Endothelial cell (in vitro differentiated cells): ENCODE results near the gene FKBP4. TPM values are rescaled to one million over a fixed set of nuclear protein-coding genes. Genes with fewer than 3 reads are reported as not detected.

ENCODE experiments used
- DNase-seq: peaks from one replicate; pipeline ENCODE4 v3.0.0; 2021; ENCODE audit warnings: low spot score
- H3K27ac Mint-ChIP-seq: one replicate; pipeline ENCODE4 v1.8.0; 2021; ENCODE audit warnings: mixed read lengths, inconsistent platforms; ENCODE audit not compliant: unreplicated experiment
- H3K27me3 Mint-ChIP-seq: one replicate; pipeline ENCODE4 v1.8.0; 2021; ENCODE audit warnings: mild to moderate bottlenecking, moderate library complexity, mixed read lengths, inconsistent platforms; ENCODE audit not compliant: unreplicated experiment
- H3K36me3 Mint-ChIP-seq: one replicate; pipeline ENCODE4 v1.8.0; 2021; ENCODE audit warnings: mild to moderate bottlenecking, low read depth, mixed read lengths, inconsistent platforms; ENCODE audit not compliant: unreplicated experiment
- H3K4me1 Mint-ChIP-seq: one replicate; pipeline ENCODE4 v1.8.0; 2021; ENCODE audit warnings: mild to moderate bottlenecking, mixed read lengths, inconsistent platforms; ENCODE audit not compliant: unreplicated experiment
- H3K4me3 Mint-ChIP-seq: one replicate; pipeline ENCODE4 v1.8.0; 2021; ENCODE audit warnings: mild to moderate bottlenecking, mixed read lengths, inconsistent platforms; ENCODE audit not compliant: unreplicated experiment
- H3K9me3 Mint-ChIP-seq: one replicate; pipeline ENCODE4 v1.8.0; 2021; ENCODE audit warnings: mixed read lengths, inconsistent platforms; ENCODE audit not compliant: unreplicated experiment
- CTCF ChIP-seq: fragments of 200-600 bp; sonication (generic); IDR thresholded peaks from one replicate; pipeline ENCODE4 v1.5.0; 2021; ENCODE audit warnings: antibody characterized with exemption; ENCODE audit not compliant: unreplicated experiment
- total RNA-seq: library from RNA; stranded (reverse); fragmentation: NEBNext Ultra II Directional; extraction: Animal tissue kit (Norgen Biotek cat#: 25700); gene quantifications from one replicate; pipeline ENCODE4 v1.2.1, GENCODE V29; 2021; ENCODE audit not compliant: unreplicated experiment

FKBP4 gene
- total RNA-seq, 1 donor from 2014 or later: 39.6 TPM

GRCh38 chr12:2829275-2829674, 34.5 kb downstream of the FKBP4 start:
- H3K36me3 Mint-ChIP-seq: peaks cover 27% of the 10 kb centered on the region

GRCh38 chr12:2832550-2833127, 37.9 kb downstream of the FKBP4 start:
- DNase-seq: no peak
- Mint-ChIP-seq H3K4me1 (peaks cover 13% of the 10 kb centered on the region), H3K36me3 (peaks cover 8% of the 10 kb centered on the region), H3K4me3 (no peak overlapping the region), H3K27me3 (peaks cover 5% of the 10 kb centered on the region), H3K9me3 (no peaks in the 10 kb centered on the region), H3K27ac (no peak overlapping the region)
- TF ChIP-seq CTCF: no peak

More at GRCh38 chr12:2829275-2829674, 34.5 kb downstream of the FKBP4 start:
- Mint-ChIP-seq H3K27me3 (no peaks in the 10 kb centered on the region), H3K4me3 (no peak overlapping the region), H3K4me1 (peaks cover 2% of the 10 kb centered on the region), H3K27ac (no peak overlapping the region), H3K9me3 (no peaks in the 10 kb centered on the region)
- DNase-seq: no peak
- no peak for TF ChIP-seq CTCF

GRCh38 chr12:2833327-2833726, 38.6 kb downstream of the FKBP4 start:
- peaks cover 5% of the 10 kb centered on the region for H3K27me3 Mint-ChIP-seq

GRCh38 chr12:2833810-2834209, 39.0 kb downstream of the FKBP4 start:
- peaks cover 13% of the 10 kb centered on the region for H3K4me1 Mint-ChIP-seq
- H3K9me3 Mint-ChIP-seq: no peaks in the 10 kb centered on the region
- no peak for TF ChIP-seq CTCF
- no peak overlapping the region for H3K27ac Mint-ChIP-seq
- peaks cover 8% of the 10 kb centered on the region for H3K36me3 Mint-ChIP-seq
- no peak overlapping the region for H3K4me3 Mint-ChIP-seq
- DNase-seq: no peak
- peaks cover 5% of the 10 kb centered on the region for H3K27me3 Mint-ChIP-seq

More at GRCh38 chr12:2833327-2833726, 38.6 kb downstream of the FKBP4 start:
- Mint-ChIP-seq H3K4me3 (no peak overlapping the region), H3K9me3 (no peaks in the 10 kb centered on the region), H3K36me3 (peaks cover 8% of the 10 kb centered on the region), H3K27ac (no peak overlapping the region), H3K4me1 (peaks cover 13% of the 10 kb centered on the region)
- no peak for TF ChIP-seq CTCF
- DNase-seq: no peak

- H3K36me3 Mint-ChIP-seq: peaks cover 8% of the 10 kb centered on the region
Measured at GRCh38 chr12:2834581-2835491, 40.1 kb downstream of the FKBP4 start, which contains the start of gene NRIP2. Gene NRIP2, minus strand, starts transcription at chr12:2835035. Its CDS starts 52 bp downstream, at chr12:2834983.

More at GRCh38 chr12:2834581-2835491, 40.1 kb downstream of the FKBP4 start, which contains the start of gene NRIP2:
- H3K9me3 Mint-ChIP-seq: no peaks in the 10 kb centered on the region
- H3K27ac Mint-ChIP-seq: no peak within 1 kb of the TSS
- H3K4me1 Mint-ChIP-seq: peaks cover 13% of the 10 kb centered on the region
- peaks cover 5% of the 10 kb centered on the region for H3K27me3 Mint-ChIP-seq
- H3K4me3 Mint-ChIP-seq: no peak within 1 kb of the TSS
- DNase-seq: no peak
- TF ChIP-seq CTCF: no peak
